GM19099 (cell line): ENCODE measurements around the gene MMP15.

Source experiments
- POLR2A ChIP-seq: IDR thresholded peaks from 3 replicates; pipeline ENCODE4 v1.6.1; 2011; ENCODE audit warnings: low read depth; ENCODE audit not compliant: insufficient read length; ENCODE audit errors: extremely low read depth

Gene MMP15

GRCh38 chr16:57993438-57993837 lies 32.1 kb upstream of the MMP15 start:
- TF ChIP-seq POLR2A, result no peak

- no peak for TF ChIP-seq POLR2A
Measured at GRCh38 chr16:57993897-57994296, 31.7 kb upstream of the MMP15 start.

- TF ChIP-seq POLR2A, result no peak
Measured at GRCh38 chr16:57994361-57994760, 31.2 kb upstream of the MMP15 start.

GRCh38 chr16:57994778-57995177 lies 30.8 kb upstream of the MMP15 start:
- no peak for TF ChIP-seq POLR2A

DNA sequence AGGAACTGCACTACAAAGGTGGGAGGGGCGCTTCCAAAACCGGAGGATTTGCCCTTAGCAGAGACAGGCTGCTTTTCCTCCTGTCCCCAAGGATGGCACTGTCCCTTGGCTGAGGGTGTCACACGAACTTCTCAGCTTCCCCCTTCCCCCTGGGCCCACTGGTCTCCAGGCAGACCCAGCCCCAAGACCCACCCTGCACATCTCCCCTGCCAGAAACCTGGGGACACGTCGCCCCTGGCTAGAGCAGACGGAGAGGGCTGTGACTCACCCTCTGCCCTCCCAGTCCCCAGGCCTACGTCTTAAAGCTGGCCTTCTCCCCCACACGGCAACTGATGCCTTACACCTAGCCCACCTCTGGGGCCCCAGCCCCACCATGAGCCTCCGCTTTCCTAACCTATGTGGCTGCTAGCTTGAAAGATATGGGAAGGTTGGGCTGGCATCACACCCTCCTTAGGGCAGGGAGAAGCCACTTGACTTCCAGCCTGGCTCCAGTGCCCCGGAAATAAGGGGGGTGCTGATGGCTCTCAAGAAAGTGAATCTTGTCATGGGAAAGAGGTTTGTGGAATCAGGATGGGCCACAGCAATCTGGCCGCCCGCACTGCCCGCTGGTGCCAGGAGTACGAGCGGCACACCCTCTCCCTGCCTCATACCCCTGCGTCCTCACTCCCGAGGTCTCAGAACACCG lies 29.7 kb upstream of the MMP15 start:
- TF ChIP-seq POLR2A, result no peak

DNA sequence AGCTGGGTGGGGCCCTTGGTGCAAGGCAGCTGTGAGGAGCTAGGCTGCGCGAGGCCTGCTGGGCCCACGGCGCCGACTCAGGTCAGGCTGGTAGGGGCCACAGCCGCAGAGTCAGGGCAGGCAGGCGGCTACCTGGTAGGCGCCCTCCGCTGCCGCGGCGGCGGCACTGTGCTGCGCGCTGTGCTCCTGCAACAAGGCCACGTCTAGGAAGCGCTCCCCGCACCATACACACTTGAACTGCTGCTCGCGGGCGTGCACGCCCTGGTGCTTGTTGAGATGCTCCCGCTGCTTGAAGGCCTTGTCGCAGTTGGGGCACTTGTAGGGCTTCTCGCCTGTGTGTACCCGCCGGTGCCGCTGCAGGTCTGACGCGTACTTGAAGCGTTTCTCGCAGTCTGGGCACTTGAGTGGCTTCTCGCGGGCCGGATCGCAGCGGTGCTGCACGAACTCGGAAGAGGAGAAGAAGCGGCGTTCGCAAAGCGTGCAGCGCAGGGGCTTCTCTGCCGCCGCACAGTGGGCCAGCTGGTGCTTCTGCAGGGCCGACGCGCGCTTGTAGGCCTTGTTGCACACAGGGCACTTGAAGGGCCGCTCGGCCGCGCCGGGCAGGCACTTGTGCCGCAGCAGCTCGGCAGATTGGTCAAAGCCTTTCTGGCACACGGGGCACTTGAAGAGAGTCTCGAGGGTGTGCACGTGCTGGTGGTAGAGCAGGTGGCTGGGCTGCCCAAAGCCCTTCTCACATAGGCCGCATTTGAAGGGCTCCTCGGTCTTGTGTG lies 29.0 kb upstream of the MMP15 start:
- no peak for TF ChIP-seq POLR2A

GRCh38 chr16:57997176-57997527 lies 28.4 kb upstream of the MMP15 start:
- TF ChIP-seq POLR2A, result no peak

GRCh38 chr16:57997528-57998265 lies 27.9 kb upstream of the MMP15 start:
- no peak for TF ChIP-seq POLR2A

GRCh38 chr16:57998486-57998885 lies 27.1 kb upstream of the MMP15 start:
- TF ChIP-seq POLR2A, result no peak

DNA sequence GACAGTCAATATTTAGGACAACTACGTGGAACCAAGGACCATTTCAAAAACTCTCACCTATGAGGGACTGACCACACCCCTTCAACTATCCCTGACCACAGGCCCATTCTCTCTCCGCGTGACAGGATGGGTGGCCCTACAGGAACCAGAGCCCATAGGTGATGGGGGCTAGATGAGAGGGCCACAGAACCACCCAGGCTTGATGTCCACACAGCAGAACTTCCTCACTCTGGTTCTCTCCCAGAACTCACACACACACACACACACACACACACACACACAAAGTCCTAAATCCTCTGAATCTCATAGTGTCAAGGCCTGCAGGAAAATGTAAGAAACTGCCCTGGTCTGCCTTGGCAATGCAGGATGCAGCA lies 26.6 kb upstream of the MMP15 start:
- TF ChIP-seq POLR2A, result no peak

DNA sequence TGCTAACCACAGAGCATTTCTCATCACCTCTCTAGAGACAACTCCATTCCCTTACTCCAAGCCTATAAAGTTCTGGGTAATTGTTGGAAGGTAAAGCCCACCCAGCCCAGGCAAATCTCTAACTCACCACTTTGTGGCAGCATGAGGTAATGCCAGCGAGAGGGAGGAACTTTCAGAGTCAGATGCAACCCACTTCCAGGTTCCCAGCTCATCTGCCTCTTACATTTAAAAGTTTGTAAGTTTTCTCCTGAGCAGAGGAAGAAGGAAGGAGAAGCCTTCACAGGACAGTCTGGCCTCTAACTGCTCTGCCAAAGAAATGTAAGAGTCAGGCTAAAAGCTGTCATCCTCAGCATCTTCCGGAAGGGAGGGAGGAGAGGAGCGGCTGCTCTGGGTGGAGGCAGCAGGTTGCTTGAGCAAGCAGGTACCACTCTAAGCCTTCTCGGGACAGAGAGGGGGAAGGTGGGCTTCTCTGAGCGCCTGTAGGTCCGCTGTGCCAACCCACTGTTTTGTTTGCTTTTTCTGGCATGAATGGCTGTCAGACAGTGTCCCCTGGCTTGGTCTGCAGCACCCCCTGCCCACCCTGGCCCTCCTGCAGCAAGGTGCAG lies 26.1 kb upstream of the MMP15 start:
- no peak for TF ChIP-seq POLR2A

- TF ChIP-seq POLR2A, result no peak
Measured at GRCh38 chr16:57999971-58000705, 25.4 kb upstream of the MMP15 start, which contains the start of gene ZNF319. Gene ZNF319, minus strand, starts transcription at chr16:58000672. Its CDS starts 2,407 bp downstream, at chr16:57998265.

GRCh38 chr16:58000706-58001676 lies 24.6 kb upstream of the MMP15 start, which contains the start of gene USB1:
Gene USB1, plus strand, starts transcription at chr16:58001407. Its CDS starts 77 bp downstream, at chr16:58001484.
- peak; percentile 87 for TF ChIP-seq POLR2A
